ENCODE results near the gene CACNA1D. TPM values are rescaled to one million over a fixed set of nuclear protein-coding genes. Genes with fewer than 3 reads are reported as not detected.
A peak's percentile ranks its signal among the peaks of the same experiment; 100 is the strongest.

The CACNA1D gene
- total and polyA plus RNA-seq, 12 donors, result 0.04 to 1.9 (median 0.49) TPM

GRCh38 chr3:53837331-53837730 is 342.9 kb downstream of the CACNA1D start:
- Histone ChIP-seq H3K9me3 (no peaks in the 10 kb centered on the region), H3K4me1 (no peaks in the 10 kb centered on the region), H3K36me3 (no peaks in the 10 kb centered on the region), H3K4me3 (no peak overlapping the region), H3K27ac (no peak overlapping the region), H3K27me3 (no peaks in the 10 kb centered on the region)
- 83 to 90% methylated on average over 10 of the region's 10 CpGs for WGBS, 2 donors
- intact Hi-C loops (cut with DNase I), result no loop called here
- ATAC-seq (no peak), DNase-seq (no peak)
- TF ChIP-seq, protein P1, sequence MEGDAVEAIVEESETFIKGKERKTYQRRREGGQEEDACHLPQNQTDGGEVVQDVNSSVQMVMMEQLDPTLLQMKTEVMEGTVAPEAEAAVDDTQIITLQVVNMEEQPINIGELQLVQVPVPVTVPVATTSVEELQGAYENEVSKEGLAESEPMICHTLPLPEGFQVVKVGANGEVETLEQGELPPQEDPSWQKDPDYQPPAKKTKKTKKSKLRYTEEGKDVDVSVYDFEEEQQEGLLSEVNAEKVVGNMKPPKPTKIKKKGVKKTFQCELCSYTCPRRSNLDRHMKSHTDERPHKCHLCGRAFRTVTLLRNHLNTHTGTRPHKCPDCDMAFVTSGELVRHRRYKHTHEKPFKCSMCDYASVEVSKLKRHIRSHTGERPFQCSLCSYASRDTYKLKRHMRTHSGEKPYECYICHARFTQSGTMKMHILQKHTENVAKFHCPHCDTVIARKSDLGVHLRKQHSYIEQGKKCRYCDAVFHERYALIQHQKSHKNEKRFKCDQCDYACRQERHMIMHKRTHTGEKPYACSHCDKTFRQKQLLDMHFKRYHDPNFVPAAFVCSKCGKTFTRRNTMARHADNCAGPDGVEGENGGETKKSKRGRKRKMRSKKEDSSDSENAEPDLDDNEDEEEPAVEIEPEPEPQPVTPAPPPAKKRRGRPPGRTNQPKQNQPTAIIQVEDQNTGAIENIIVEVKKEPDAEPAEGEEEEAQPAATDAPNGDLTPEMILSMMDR (IDR thresholded peaks at IDR 0.05), result no peak

GRCh38 chr3:53841296-53841695 is 346.9 kb downstream of the CACNA1D start:
- Histone ChIP-seq H3K36me3 (no peaks in the 10 kb centered on the region), H3K4me3 (no peak overlapping the region), H3K9me3 (no peaks in the 10 kb centered on the region), H3K4me1 (peaks cover 0 to 12% (median 3%) of the 10 kb centered on the region in 9 donors), H3K27me3 (peaks cover 0 to 26% (median 7%) of the 10 kb centered on the region in 7 donors), H3K27ac (no peak overlapping the region)
- WGBS, 2 donors, result 79 to 91% methylated on average over 5 of the region's 5 CpGs
- intact Hi-C loops (cut with DNase I), result no loop called here
- TF ChIP-seq, protein P1 (IDR thresholded peaks at IDR 0.05), result no peak
- DNase-seq (no peak), ATAC-seq (no peak)

GRCh38 chr3:53842436-53843194 is 348.2 kb downstream of the CACNA1D start:
- no peaks in the 10 kb centered on the region for H3K36me3 ChIP-seq
- peaks cover 0 to 18% (median 9%) of the 10 kb centered on the region in 9 donors for H3K4me1 ChIP-seq
- no peak overlapping the region for H3K4me3 ChIP-seq
- TF ChIP-seq, protein P1 (IDR thresholded peaks at IDR 0.05), result peak in 2 of 9 donors; percentile 19 to 28
- WGBS, 2 donors, result 39 to 50% methylated on average over 12 of the region's 12 CpGs
- H3K27ac ChIP-seq, result no peak overlapping the region
- peak in 6 of 8 donors; percentile 5 to 44 (median 32) for ATAC-seq
- intact Hi-C loops (cut with DNase I), result no loop called here
- peak in 1 of 2 donors; percentile 38 for DNase-seq
- peaks cover 0 to 40% (median 20%) of the 10 kb centered on the region in 7 donors for H3K27me3 ChIP-seq
- no peaks in the 10 kb centered on the region for H3K9me3 ChIP-seq

GRCh38 chr3:53843195-53844177 is 349.1 kb downstream of the CACNA1D start:
- DNase-seq, result no peak

More at GRCh38 chr3:53843195-53844177, 349.1 kb downstream of the CACNA1D start:
- Histone ChIP-seq H3K36me3 (no peaks in the 10 kb centered on the region), H3K4me3 (no peak overlapping the region), H3K4me1 (peaks cover 0 to 18% (median 9%) of the 10 kb centered on the region in 9 donors), H3K9me3 (no peaks in the 10 kb centered on the region), H3K27me3 (peaks cover 0 to 48% (median 29%) of the 10 kb centered on the region in 7 donors), H3K27ac (no peak overlapping the region)
- TF ChIP-seq, protein P1 (IDR thresholded peaks at IDR 0.05), result no peak
- intact Hi-C loops (cut with DNase I), result no loop called here
- WGBS, 2 donors, result 80 to 86% methylated on average over 10 of the region's 10 CpGs
- ATAC-seq, result no peak
